ENCODE results near the gene TBCCD1. TPM values are rescaled to one million over a fixed set of nuclear protein-coding genes. Genes with fewer than 3 reads are reported as not detected.
"Not testable (repeated sequence)": the region's sequence is repeated elsewhere in the genome, so short reads cannot be mapped to it uniquely, and the experiment has no call there.

TBCCD1 gene
- total RNA-seq, 1 donor from 2014 or later = 16.1 TPM

- DNase-seq (ENCODE audit: extremely low read depth, low read depth, low spot score) = no peak
Observed at GRCh38 chr3:186598108-186598784, 31.1 kb upstream of the TBCCD1 start.

GRCh38 chr3:186596568-186597287 lies 29.6 kb upstream of the TBCCD1 start:
- DNase-seq (ENCODE audit: extremely low read depth, low read depth, low spot score) = no peak

GRCh38 chr3:186594591-186595113 lies 27.5 kb upstream of the TBCCD1 start:
- DNase-seq (ENCODE audit: extremely low read depth, low read depth, low spot score) = no peak

- DNase-seq (ENCODE audit: extremely low read depth, low read depth, low spot score) = no peak
Observed at GRCh38 chr3:186593862-186594261, 26.7 kb upstream of the TBCCD1 start.

GRCh38 chr3:186592682-186593081 lies 25.5 kb upstream of the TBCCD1 start:
- DNase-seq (ENCODE audit: extremely low read depth, low read depth, low spot score) = no peak

- DNase-seq (ENCODE audit: extremely low read depth, low read depth, low spot score) = no peak
Observed at GRCh38 chr3:186590580-186591295, 23.6 kb upstream of the TBCCD1 start.

- no peak for DNase-seq (ENCODE audit: extremely low read depth, low read depth, low spot score)
Observed at GRCh38 chr3:186589856-186590579, 22.9 kb upstream of the TBCCD1 start.

- no peak for DNase-seq (ENCODE audit: extremely low read depth, low read depth, low spot score)
Observed at GRCh38 chr3:186589121-186589520, 22.0 kb upstream of the TBCCD1 start.

GRCh38 chr3:186588632-186589031 lies 21.5 kb upstream of the TBCCD1 start:
- DNase-seq (ENCODE audit: extremely low read depth, low read depth, low spot score) = no peak

GRCh38 chr3:186587183-186587582 lies 20.0 kb upstream of the TBCCD1 start:
- DNase-seq (ENCODE audit: extremely low read depth, low read depth, low spot score) = no peak

- DNase-seq (ENCODE audit: extremely low read depth, low read depth, low spot score) = not testable (repeated sequence)
Observed at GRCh38 chr3:186586245-186586644, 19.1 kb upstream of the TBCCD1 start.

- DNase-seq (ENCODE audit: extremely low read depth, low read depth, low spot score) = no peak
Observed at GRCh38 chr3:186583831-186584230, 16.7 kb upstream of the TBCCD1 start.

- no peak for DNase-seq (ENCODE audit: extremely low read depth, low read depth, low spot score)
Observed at GRCh38 chr3:186582541-186582940, 15.4 kb upstream of the TBCCD1 start.

- no peak for DNase-seq (ENCODE audit: extremely low read depth, low read depth, low spot score)
Observed at GRCh38 chr3:186580785-186581184, 13.6 kb upstream of the TBCCD1 start.

- DNase-seq (ENCODE audit: extremely low read depth, low read depth, low spot score) = no peak
Observed at GRCh38 chr3:186577521-186577920, 10.4 kb upstream of the TBCCD1 start.

GRCh38 chr3:186571644-186572013 lies 4.5 kb upstream of the TBCCD1 start:
- DNase-seq (ENCODE audit: extremely low read depth, low read depth, low spot score) = no peak

- no peak for DNase-seq (ENCODE audit: extremely low read depth, low read depth, low spot score)
Observed at GRCh38 chr3:186570941-186571643, 4.0 kb upstream of the TBCCD1 start.

- DNase-seq (ENCODE audit: extremely low read depth, low read depth, low spot score) = peak; percentile 97
Observed at GRCh38 chr3:186570096-186570940, 3.2 kb upstream of the TBCCD1 start, which contains the start of gene DNAJB11. TSS of gene DNAJB11 (plus strand) at chr3:186570720. CDS start at chr3:186570898, 178 bp downstream.

GRCh38 chr3:186569779-186570095 lies 2.6 kb upstream of the TBCCD1 start:
- DNase-seq (ENCODE audit: extremely low read depth, low read depth, low spot score) = no peak
